Right renal pelvis (tissue), 4 donors: ENCODE results near the gene CDK9. TPM values are rescaled to one million over a fixed set of nuclear protein-coding genes. Genes with fewer than 3 reads are reported as not detected.
A peak's percentile ranks its signal among the peaks of the same experiment; 100 is the strongest.

ENCODE experiments used
- DNase-seq, 4 donors: peaks; one replicate each; pipeline ENCODE4 v3.0.0-alpha.2; 2013; ENCODE audit warnings: low read depth in 4 of 4, low spot score in 3 of 4, missing footprints in 1 of 4
- polyA plus RNA-seq, 4 donors: library from polyadenylated mRNA; unstranded; fragments of 120-200 nt; gene quantifications; one replicate each; pipeline ENCODE4 v1.2.1, GENCODE V29; 2013; ENCODE audit not compliant: insufficient read length in 4 of 4

CDK9 gene
- polyA plus RNA-seq, 4 donors: 64.6 to 83.1 (median 70.5) TPM

- no peak for DNase-seq
These were observed 16.2 kb downstream of the CDK9 start for GRCh38 chr9:127801955-127802575.

- DNase-seq: peak in 3 of 4 donors; percentile 66 to 77 (median 70)
These were observed 17.0 kb downstream of the CDK9 start, which contains the start of gene FPGS for GRCh38 chr9:127802576-127803443. Gene FPGS (plus strand): TSS chr9:127802882. CDS start chr9:127802925, 43 bp downstream.

GRCh38 chr9:127803507-127804352 lies 17.9 kb downstream of the CDK9 start:
- no peak for DNase-seq

DNA sequence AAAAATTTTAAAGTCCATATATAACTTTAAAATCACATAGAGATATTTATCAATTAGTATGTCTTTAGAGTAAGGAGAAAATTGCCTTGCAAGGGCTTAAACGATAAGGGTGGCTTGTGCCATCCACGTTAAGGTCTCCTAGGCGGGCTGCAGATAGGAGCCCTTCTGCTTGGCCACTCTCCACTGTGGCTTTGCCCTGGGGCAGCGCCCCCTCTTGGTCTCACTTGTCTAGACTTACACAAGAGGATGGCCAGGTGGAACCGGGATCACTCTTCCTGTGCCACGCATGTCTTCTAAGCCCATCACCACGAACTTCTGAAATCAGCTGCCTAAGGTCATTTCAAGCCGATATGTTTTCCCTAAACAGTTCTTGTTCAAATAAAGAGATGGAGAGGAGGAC lies 19.8 kb downstream of the CDK9 start:
- no peak for DNase-seq

- DNase-seq: no peak
These were observed 21.0 kb downstream of the CDK9 start for GRCh38 chr9:127806871-127807270.

DNA sequence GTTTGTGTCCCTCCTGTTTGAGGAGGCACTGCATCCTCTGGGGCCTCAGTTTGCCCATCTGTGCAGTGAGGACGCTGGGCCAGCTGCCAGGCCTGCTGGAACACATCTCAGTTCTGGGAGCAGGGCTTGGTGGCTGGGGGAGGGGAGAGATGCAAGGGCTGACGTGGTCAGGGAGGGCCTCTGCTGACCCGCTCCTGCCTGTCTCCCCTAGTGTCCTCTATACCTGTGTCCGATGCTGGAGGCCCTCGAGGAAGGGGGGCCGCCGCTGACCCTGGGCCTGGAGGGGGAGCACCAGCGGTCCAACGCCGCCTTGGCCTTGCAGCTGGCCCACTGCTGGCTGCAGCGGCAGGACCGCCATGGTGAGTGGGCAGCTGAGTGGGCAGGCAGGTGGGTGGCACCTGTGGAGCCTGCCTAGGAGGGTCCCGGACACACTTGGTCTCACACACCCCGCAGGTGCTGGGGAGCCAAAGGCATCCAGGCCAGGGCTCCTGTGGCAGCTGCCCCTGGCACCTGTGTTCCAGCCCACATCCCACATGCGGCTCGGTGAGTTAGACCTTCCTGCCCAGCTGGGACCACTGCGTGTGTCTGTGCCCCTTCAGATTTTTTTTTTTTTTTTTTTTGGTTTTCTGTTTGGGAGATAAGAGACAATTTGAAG lies 22.6 kb downstream of the CDK9 start:
- no peak for DNase-seq

DNA sequence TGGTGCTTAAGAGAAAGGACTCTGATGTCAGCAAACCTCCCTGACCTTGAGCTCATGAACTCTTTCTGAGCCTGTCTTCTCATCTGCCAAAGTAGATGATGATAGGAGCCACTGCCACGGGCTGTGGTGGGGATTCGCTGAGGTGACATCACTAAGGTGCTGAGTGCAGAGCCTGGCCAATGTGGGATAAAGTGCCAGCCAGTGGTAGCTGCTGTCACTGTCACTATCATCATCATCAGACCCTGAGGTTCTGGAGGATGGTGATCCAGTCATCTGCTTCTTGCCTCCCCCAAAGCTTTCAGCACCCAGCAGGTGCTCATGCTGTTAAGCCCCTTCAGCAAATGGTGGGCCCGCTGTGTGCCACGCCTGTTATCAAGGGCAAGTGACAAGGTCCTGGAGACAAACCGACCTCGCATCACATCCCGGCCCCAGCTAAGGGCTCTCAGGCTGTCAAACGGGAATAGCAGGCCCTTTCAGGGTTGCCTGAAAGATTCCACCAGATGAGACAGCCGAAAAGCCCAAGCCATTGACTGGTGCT lies 23.2 kb downstream of the CDK9 start:
- no peak for DNase-seq

- no peak for DNase-seq
These were observed 23.9 kb downstream of the CDK9 start for GRCh38 chr9:127809540-127810377.

GRCh38 chr9:127810378-127811187 lies 24.7 kb downstream of the CDK9 start:
- no peak for DNase-seq

- no peak for DNase-seq
These were observed 26.2 kb downstream of the CDK9 start for GRCh38 chr9:127812011-127812410.

DNA sequence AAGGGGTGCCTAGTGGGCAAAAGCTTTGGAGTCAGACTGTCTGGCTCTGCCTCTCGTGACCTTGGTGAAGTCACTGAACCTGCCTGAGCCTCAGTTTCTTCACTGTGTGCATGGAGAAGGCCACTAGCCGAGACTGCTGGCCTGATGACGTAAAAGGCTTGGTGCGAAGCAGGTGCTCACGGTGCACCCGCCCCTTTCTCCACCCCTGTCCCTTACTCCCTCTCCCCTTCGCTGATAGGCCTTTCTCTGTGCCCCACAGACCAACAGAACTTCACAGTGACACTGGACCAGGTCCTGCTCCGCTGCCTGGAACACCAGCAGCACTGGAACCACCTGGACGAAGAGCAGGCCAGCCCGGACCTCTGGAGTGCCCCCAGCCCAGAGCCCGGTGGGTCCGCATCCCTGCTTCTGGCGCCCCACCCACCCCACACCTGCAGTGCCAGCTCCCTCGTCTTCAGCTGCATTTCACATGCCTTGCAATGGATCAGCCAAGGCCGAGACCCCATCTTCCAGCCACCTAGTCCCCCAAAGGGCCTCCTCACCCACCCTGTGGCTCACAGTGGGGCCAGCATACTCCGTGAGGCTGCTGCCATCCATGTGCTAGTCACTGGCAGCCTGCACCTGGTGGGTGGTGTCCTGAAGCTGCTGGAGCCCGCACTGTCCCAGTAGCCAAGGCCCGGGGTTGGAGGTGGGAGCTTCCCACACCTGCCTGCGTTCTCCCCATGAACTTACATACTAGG lies 27.3 kb downstream of the CDK9 start:
- DNase-seq: no peak

DNA sequence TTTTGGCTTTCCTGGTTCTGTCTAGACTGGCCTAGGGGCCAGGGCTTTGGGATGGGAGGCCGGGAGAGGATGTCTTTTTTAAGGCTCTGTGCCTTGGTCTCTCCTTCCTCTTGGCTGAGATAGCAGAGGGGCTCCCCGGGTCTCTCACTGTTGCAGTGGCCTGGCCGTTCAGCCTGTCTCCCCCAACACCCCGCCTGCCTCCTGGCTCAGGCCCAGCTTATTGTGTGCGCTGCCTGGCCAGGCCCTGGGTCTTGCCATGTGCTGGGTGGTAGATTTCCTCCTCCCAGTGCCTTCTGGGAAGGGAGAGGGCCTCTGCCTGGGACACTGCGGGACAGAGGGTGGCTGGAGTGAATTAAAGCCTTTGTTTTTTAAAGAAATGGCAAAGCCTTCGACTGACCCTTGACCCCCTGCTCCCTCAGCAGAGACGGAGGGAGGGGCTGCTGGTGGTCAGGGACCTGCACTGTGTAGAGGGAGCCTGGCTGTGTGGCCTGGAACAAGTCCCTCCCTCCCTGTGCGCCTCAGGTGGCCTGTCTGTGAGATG lies 27.9 kb downstream of the CDK9 start:
- DNase-seq: no peak

DNA sequence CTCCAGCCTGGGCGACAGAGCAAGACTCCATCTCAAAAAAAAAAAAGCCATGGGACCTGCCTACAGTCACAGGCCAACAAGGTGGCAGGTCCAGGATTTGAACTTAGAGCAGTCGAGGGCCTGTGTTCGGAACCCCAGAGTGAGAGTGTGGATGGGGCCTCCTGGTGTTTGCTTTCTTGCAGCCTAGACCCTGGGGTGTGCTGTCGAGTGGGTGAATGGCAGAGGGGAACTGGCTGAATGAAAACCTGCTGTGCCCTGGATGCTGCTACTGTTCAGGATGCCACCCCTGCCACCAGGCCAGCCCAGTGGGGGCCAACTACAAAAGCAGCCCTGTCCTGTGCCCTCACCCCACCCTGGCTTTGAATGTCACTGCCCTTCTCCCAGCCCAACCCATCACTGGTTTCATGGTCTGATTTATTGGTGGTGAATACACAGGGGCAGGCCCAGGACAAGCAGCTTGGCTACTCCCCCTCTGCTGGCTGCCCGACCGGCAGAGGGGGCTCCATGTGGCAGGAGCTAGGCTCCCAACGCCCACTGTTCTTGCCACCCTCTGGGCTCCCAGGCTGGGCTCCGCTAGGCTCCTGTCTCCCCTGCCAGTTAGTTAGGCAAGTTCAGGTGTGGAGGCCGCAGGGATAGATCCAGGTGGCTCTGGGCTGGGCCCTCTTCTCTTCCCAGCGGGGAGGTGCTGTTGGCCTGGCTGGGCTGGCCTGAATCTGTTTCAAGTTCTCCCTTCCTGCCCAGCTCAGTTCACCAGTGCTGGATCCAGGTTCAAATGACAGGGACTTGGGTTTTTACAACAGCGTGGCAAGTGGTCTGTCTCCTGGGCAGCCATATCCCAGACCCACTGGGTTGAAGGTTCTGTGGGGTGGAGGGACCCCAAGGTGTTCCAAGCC lies 29.0 kb downstream of the CDK9 start:
- no peak for DNase-seq

DNA sequence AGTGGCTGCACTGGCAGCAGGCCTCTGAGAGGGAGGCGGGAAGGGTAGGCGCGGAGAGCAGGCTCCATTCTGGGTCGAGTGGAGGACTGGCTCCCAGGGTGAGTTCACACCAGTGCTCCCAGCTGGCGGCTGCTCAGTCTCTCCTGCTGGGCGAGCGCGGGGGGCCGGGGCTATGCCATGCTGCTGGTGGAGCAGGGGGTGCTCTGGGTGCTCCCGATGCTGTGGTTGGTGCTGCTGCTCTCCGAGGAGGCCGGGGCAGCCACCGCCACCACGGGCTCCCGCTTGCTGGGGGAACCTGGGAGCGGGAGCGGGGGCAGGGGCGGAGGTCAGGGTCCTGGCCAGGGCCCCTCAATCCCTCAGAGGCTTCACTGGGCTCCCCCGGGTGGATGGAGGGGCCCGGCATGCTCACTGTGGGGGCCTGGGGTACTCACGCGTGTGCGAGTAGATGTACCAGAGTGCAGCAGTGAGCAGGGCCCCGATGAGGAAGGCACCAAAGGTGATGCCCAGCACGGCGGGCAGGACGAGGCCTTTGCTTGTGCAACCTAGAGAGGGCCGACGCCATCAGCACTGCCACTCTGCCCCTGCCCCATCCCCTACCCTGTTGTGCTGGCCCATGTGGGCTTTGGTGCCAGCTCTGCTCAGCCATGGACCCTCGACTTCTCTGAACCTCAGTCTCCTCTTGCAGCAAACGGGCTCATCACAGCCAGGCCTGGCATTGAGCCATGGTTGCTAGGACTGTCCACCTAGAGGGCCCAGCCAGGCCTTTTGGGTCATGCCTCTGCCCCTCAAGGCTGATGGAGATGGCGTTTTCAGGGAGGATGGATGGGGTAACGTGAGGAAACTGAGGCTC lies 29.9 kb downstream of the CDK9 start:
- DNase-seq: no peak

GRCh38 chr9:127816362-127816725 lies 30.5 kb downstream of the CDK9 start:
- no peak for DNase-seq

DNA sequence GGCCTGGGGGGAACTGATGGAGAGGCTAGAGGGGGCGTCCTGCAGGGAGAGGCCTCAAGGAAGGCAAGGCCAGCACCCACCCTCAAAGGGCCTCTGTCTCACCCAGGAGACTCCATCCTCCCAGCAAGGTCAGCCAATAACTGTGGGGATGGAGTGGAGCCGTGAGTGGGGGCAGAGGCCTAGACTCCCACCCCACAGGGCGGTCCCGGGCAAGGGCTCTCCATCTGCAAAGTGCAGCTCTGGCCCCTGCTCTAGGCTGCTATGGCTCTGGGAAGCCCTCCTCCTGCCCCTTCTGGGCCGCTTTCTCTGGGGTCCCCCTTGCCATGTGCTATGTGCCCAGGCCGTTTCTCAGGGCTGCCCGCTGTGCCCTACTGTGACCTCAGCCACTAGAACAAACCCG lies 30.9 kb downstream of the CDK9 start:
- DNase-seq: no peak
